ENCODE results near the gene CCDC150.

- no peak for TF ChIP-seq CTCF (conservative IDR thresholded peaks at IDR 0.05; ENCODE audit: low read depth, low read length)
- TF ChIP-seq EZH2 (IDR thresholded peaks at IDR 0.05; ENCODE audit: low read length, unreplicated experiment) = no peak
These were observed 73.4 kb downstream of the CCDC150 start for GRCh38 chr2:196712867-196713266.
